NB4 (cell line): ENCODE data around the gene RPEL1.
"Not testable (repeated sequence)": the region's sequence is repeated elsewhere in the genome, so short reads cannot be mapped to it uniquely, and the experiment has no call there.

Experiments used
- DNase-seq: peaks from one replicate; pipeline ENCODE4 v3.0.0; 2010; ENCODE audit warnings: low read depth
- H3K4me3 ChIP-seq: one replicate; pipeline ENCODE4 v1.5.1; 2011; ENCODE audit warnings: mild to moderate bottlenecking, low read depth, low read length, moderate library complexity
- MAX ChIP-seq: IDR thresholded peaks from 2 replicates; pipeline ENCODE4 v1.6.1; 2011; ENCODE audit warnings: low read depth, low read length
- MYC ChIP-seq: IDR thresholded peaks from 2 replicates; pipeline ENCODE4 v1.6.1; 2011; ENCODE audit warnings: low read depth, low read length
- POLR2A ChIP-seq: IDR thresholded peaks from 2 replicates; pipeline ENCODE4 v1.6.1; 2011; ENCODE audit warnings: mild to moderate bottlenecking; ENCODE audit not compliant: insufficient read length; ENCODE audit errors: extremely low read depth
- TF ChIP-seq, protein P1 (sequence below): IDR thresholded peaks from one replicate; pipeline ENCODE4 v1.5.1; 2012; ENCODE audit warnings: low read depth, low read length

The RPEL1 gene

GRCh38 chr10:103245587-103245986 lies at the start of gene RPEL1:
TSS of gene RPEL1 (plus strand) at chr10:103245887. CDS start at chr10:103245997, 110 bp downstream.
- not testable (repeated sequence) for DNase-seq, H3K4me3 ChIP-seq

DNA sequence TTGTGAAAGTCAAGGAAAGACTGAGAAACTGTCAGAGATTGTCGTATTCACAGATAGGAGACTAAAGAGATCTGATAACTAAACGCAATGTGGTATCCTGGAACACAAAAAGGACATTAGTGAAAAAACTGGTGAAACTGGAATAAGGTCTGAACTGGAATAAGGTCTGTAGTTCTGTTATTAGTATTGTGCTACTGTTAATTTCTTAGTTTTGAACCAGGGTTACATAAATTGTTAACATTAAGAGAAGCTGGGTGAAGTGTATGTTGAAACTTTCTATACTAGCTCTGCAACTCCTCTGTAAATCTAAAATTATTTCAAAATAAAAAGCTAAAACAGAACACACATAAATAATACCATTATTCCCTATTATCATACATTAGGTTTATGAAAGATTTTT lies 49.2 kb upstream of the RPEL1 start:
- H3K4me3 ChIP-seq: no peak overlapping the region
- TF ChIP-seq, protein P1, sequence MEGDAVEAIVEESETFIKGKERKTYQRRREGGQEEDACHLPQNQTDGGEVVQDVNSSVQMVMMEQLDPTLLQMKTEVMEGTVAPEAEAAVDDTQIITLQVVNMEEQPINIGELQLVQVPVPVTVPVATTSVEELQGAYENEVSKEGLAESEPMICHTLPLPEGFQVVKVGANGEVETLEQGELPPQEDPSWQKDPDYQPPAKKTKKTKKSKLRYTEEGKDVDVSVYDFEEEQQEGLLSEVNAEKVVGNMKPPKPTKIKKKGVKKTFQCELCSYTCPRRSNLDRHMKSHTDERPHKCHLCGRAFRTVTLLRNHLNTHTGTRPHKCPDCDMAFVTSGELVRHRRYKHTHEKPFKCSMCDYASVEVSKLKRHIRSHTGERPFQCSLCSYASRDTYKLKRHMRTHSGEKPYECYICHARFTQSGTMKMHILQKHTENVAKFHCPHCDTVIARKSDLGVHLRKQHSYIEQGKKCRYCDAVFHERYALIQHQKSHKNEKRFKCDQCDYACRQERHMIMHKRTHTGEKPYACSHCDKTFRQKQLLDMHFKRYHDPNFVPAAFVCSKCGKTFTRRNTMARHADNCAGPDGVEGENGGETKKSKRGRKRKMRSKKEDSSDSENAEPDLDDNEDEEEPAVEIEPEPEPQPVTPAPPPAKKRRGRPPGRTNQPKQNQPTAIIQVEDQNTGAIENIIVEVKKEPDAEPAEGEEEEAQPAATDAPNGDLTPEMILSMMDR: no peak
- TF ChIP-seq POLR2A: no peak
- no peak for TF ChIP-seq MAX
- TF ChIP-seq MYC: no peak
- DNase-seq: no peak

- TF ChIP-seq, protein P1: no peak
- peak; percentile 68 for TF ChIP-seq POLR2A
- TF ChIP-seq MAX: peak; percentile 64; the same call in 1 of the 2 replicates
- peak; percentile 37; the same call in 1 of the 2 replicates for TF ChIP-seq MYC
- DNase-seq: peak; percentile 92
- H3K4me3 ChIP-seq: peak overlapping the region; percentile 0
Observed at GRCh38 chr10:103197174-103197573, 48.5 kb upstream of the RPEL1 start.

DNA sequence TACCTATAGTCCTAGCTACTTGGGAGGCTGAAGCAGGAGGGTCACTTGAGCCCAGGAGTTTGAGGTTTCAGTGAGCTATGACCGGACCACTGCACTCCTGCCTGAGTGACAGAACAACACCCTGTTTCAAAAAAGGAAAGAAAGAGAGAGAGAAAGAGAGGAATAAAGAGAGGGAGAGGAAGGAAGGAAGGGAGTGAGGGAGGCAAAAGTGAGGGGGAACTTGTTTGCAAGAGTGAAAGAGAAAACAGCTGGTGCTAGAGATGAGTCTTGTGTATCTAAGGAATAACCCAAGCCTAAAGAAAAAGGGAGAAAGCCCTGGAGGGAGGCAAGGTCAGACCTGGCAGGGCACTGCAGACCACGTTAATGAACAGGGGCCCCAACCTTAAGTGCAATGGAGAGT lies 47.8 kb upstream of the RPEL1 start:
- no peak overlapping the region for H3K4me3 ChIP-seq
- peak; percentile 41 for DNase-seq
- TF ChIP-seq, protein P1: no peak
- TF ChIP-seq MYC (no peak), MAX (no peak), POLR2A (no peak)

DNA sequence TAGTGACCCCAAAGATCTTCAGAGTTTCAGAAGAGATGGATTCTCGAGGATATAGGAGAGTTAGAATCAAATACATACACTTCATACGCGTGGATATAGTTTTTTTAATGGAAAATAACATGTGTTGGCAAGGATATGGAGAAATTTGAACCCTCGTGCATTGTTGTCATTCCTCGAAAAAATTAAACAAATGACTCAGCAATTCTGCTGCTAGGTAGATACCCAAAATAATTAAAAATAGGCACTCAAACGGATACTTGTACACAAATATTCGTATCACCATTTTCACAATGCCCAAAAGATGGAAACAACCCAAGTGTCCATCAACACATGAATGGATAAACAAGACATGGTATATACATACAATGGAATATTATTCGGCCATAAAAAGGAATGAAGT lies 47.0 kb upstream of the RPEL1 start:
- no peak overlapping the region for H3K4me3 ChIP-seq
- TF ChIP-seq MYC: no peak
- TF ChIP-seq POLR2A: no peak
- TF ChIP-seq MAX: no peak
- TF ChIP-seq, protein P1: no peak
- no peak for DNase-seq

GRCh38 chr10:103199488-103199887 lies 46.2 kb upstream of the RPEL1 start:
- TF ChIP-seq MYC: no peak
- TF ChIP-seq, protein P1: no peak
- TF ChIP-seq MAX: no peak
- TF ChIP-seq POLR2A: no peak
- no peak overlapping the region for H3K4me3 ChIP-seq
- DNase-seq: peak; percentile 83
